ENCODE data around the gene PPP2R5A.
"Not testable (repeated sequence)": the region's sequence is repeated elsewhere in the genome, so short reads cannot be mapped to it uniquely, and the experiment has no call there.

The PPP2R5A gene

DNA sequence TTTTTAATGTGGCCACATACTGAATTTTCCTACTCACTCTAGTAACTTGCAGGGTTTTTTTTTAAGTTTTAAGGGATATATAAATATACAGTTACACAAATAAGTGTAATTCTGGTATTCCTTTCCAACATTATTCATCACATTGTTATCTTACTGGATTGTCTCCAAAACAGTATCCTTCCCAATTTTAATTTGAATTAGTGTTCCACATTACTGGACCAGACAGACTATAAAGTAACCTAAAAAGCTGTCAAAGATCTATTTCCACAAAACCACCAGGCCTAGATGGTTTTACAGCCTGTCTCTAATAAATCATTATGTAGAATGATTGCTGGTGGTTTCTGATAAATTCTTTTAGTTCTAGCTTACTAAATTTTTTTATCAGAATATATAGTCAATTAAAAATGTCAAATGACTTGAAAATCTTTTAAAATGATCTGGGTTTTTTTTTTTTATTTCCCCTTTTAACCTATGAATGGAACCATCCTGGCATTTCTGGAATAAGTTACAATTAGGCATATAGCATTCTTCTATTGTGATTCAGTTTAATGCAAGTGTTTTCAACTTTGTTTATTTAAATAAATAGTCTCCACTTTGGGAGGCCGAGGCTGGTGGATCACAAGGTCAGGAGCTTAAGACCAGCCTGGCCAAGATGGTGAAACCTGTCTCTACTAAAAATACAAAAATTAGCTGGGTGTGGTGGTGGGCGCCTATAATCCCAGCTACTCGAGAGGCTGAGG, 70.2 kb downstream of the PPP2R5A start:
- peak; percentile 79 to 84 for DNase-seq (ENCODE audit: low read depth in 2 of 2)

DNA sequence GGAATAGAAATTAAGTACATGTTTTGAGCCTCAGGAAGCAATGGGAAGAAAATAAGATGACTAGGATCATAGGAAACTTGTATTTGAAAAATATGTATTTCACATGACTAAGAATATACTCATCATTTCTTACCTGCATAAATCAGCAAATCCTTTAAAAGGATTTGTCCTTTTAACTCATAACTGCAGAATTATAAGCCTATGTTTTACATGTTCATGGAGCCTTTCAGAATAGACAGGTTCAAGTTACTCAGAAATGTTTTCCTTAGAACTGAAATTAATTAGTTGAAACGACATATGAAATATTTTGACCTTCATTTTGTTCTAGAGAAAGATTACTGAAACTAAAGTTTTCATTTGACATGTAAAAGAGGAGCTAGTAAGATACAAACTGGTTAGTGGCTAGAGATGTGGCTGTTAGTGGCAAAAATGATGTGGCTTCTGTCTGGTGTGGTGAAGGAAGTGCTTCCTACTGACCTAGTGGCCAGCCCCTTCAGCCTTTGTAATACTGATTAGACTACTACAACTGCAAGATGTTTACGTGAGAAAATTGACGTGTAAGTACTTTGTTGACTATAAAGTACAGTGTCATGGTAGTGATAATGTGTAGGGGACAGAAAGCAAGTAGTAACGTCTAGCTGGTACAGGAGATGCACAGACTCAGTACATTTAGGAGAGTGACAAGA, 74.7 kb downstream of the PPP2R5A start:
- no peak for DNase-seq (ENCODE audit: low read depth in 2 of 2)

DNA sequence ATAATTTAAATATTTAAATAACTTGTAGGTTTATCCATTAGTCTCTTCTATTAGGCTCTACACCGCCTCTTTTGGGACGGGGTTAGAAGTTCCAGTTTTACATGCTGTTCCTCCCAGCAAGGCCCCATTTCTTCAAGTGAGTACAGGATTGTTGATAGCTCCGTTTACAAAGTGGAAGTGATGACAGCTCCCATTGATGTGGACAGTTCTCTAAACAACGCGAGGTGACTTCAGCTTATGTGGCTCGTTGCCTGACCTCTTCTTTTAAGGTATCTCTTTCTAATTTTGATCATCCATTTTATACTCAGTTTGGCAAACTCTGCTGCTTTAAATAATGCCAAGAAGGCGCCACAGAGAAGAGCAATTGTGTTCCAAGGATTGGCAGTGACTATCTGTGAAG, 79.8 kb downstream of the PPP2R5A start:
- DNase-seq (ENCODE audit: low read depth in 2 of 2), result no peak

DNA sequence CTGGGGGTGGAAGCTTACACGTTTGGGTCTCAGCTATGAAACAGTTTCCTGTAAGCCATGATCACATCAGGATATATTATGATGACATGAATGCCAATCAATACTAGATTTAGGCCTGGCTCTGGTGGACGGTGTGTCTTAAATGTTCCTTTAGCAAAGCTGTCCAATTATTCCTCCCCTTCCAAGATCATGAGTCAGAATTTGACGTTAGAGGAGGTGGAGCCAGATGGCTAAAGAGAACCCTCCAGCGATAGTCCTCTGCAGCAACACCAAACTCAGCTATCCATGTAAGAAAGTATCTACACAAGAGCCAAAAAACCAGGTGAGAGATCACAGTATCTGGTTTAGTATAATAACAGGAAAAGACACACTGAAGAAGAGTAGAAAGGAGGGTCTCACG, 81.7 kb downstream of the PPP2R5A start:
- no peak for DNase-seq (ENCODE audit: low read depth in 2 of 2)

- DNase-seq (ENCODE audit: low read depth in 2 of 2), result no peak
Measured at GRCh38 chr1:212367474-212368072, 82.4 kb downstream of the PPP2R5A start.

- DNase-seq (ENCODE audit: low read depth in 2 of 2), result peak; percentile 51
Measured at GRCh38 chr1:212368073-212368484, 82.9 kb downstream of the PPP2R5A start.

- no peak for DNase-seq (ENCODE audit: low read depth in 2 of 2)
Measured at GRCh38 chr1:212375986-212376385, 90.8 kb downstream of the PPP2R5A start.

DNA sequence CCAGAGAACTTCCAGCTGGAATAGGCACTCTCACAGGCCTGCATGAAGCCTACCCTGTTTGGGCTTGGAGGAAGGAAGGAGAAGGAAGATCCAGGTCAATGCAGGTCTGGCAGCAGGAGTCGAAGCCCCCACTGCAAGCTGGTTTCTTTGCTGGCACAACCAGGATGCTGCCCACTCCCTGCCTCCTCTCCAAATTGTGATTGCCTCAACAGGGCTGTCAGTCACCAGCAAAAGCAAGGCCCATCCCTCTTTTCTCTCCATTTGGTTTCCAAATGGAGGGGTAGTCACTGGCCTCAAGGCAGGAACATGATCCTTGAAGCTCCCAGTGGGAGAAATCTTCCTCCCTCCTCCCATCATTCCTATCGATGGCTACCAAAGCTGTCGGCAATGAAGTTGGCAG, 92.4 kb downstream of the PPP2R5A start:
- DNase-seq (ENCODE audit: low read depth in 2 of 2), result no peak

DNA sequence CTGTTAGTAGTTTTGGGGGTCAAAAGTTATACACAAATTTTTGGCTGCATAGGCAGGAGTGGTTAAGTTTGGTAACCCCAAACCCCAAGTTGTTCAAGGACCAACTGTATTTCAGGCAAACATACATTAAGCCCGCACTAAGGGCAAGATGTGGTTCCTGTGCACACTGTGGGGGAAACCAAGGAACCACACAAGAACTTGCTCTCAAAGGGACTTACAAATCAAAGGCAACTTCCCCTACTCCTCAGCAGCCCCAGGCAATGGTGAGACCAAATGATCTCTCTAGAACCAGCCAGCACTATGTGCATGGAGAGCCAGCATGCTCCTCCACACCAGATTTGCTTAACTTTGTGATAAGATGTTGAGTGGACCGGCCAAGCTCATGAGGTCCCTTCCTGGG, 94.2 kb downstream of the PPP2R5A start:
- DNase-seq (ENCODE audit: low read depth in 2 of 2), result no peak

GRCh38 chr1:212381397-212382035, 96.3 kb downstream of the PPP2R5A start:
- DNase-seq (ENCODE audit: low read depth in 2 of 2), result no peak

- no peak for DNase-seq (ENCODE audit: low read depth in 2 of 2)
Measured at GRCh38 chr1:212386029-212386428, 100.8 kb downstream of the PPP2R5A start.

- no peak for DNase-seq (ENCODE audit: low read depth in 2 of 2)
Measured at GRCh38 chr1:212388985-212389716, 103.9 kb downstream of the PPP2R5A start.

GRCh38 chr1:212395678-212396437, 110.6 kb downstream of the PPP2R5A start:
- not testable (repeated sequence) for DNase-seq (ENCODE audit: low read depth in 2 of 2)

DNA sequence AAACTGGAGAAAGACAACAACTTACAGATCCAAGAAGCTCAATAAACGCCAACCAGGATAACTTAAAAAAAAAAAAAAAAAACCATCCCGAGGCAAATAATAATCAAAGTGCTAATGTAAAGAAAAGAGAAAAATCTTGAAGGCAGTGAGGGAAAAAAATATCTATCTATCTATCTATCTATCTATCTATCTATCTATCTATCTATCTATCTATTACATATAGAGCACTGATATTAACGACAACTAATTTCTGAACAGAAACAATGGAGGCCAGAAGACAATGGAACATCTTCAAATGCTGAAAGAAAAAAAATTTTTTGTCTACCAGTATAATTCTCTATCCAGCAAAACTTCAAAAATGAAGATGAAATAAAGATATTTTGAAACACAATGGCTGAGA, 111.4 kb downstream of the PPP2R5A start:
- DNase-seq (ENCODE audit: low read depth in 2 of 2), result no peak

DNA sequence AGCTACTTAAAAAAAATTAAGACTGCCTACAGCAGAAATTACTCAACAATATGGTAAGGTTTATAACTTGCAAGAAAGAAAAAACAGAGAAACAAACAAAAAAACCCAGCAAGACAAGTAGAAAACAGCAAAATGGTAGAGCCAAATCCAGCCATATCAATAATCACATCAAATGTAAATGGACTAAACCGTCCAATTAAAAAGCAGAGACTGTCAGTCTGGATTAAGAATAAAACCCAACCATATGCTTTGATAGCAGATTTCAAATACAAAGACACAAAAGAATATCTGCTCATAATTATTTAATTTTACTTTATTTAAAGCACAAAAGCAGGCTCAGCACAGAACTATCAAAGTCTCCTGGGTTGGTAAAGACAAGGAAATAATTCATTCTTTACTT, 112.0 kb downstream of the PPP2R5A start:
- DNase-seq (ENCODE audit: low read depth in 2 of 2), result no peak

GRCh38 chr1:212401042-212401441, 115.8 kb downstream of the PPP2R5A start:
- no peak for DNase-seq (ENCODE audit: low read depth in 2 of 2)

- DNase-seq (ENCODE audit: low read depth in 2 of 2), result peak; percentile 13
Measured at GRCh38 chr1:212401838-212402582, 116.8 kb downstream of the PPP2R5A start.

GRCh38 chr1:212402666-212403321, 117.6 kb downstream of the PPP2R5A start:
- DNase-seq (ENCODE audit: low read depth in 2 of 2), result no peak

- no peak for DNase-seq (ENCODE audit: low read depth in 2 of 2)
Measured at GRCh38 chr1:212410231-212410820, 125.1 kb downstream of the PPP2R5A start.

All from fibroblast of skin of left quadriceps (primary cell).